Liver (tissue), 9 donors: Measurements from ENCODE around the gene AGO1. TPM values are rescaled to one million over a fixed set of nuclear protein-coding genes. Genes with fewer than 3 reads are reported as not detected.
"Not testable (repeated sequence)": the region's sequence is repeated elsewhere in the genome, so short reads cannot be mapped to it uniquely, and the experiment has no call there.

Source experiments
- DNase-seq: peaks from one replicate; pipeline ENCODE4 v3.0.0-alpha.2; 2017; ENCODE audit warnings: low spot score
- H3K27ac ChIP-seq, 2 donors: one replicate each; pipeline ENCODE4 v1.7.0; 2013; ENCODE audit warnings: inconsistent platforms in 2 of 2, low read length in 2 of 2, control low read depth in 1 of 2, low read depth in 1 of 2, mild to moderate bottlenecking in 1 of 2
- H3K27me3 ChIP-seq, 4 donors: one replicate each; pipeline versions ENCODE4 v1.6.1 to v1.7.0; 2013; ENCODE audit warnings: low read length in 3 of 4, inconsistent platforms in 1 of 4, mild to moderate bottlenecking in 1 of 4, moderate library complexity in 1 of 4; ENCODE audit not compliant: control insufficient read depth in 4 of 4, insufficient read depth in 4 of 4
- H3K36me3 ChIP-seq, 4 donors: one replicate each; pipeline versions ENCODE4 v1.6.1 to v1.7.0; 2013; ENCODE audit warnings: low read length in 3 of 4, mild to moderate bottlenecking in 3 of 4, low read depth in 1 of 4, moderate library complexity in 1 of 4; ENCODE audit not compliant: control insufficient read depth in 4 of 4, insufficient read depth in 3 of 4
- H3K4me1 ChIP-seq, 4 donors: one replicate each; pipeline versions ENCODE4 v1.6.1 to v1.7.0; 2013; ENCODE audit warnings: low read length in 3 of 4, mild to moderate bottlenecking in 3 of 4, moderate library complexity in 1 of 4; ENCODE audit not compliant: control insufficient read depth in 4 of 4, insufficient read depth in 4 of 4
- H3K4me3 ChIP-seq, 3 donors: one replicate each; pipeline versions ENCODE4 v1.6.1 to v1.7.0; 2013; ENCODE audit warnings: low read length in 3 of 3, control low read depth in 1 of 3, low read depth in 1 of 3, mild to moderate bottlenecking in 1 of 3
- H3K9ac ChIP-seq, 2 donors: one replicate each; pipeline ENCODE4 v1.7.0; 2013; ENCODE audit warnings: low read length in 2 of 2, mild to moderate bottlenecking in 2 of 2, moderate library complexity in 2 of 2, control low read depth in 1 of 2, low read depth in 1 of 2
- H3K9me3 ChIP-seq, 4 donors: one replicate each; pipeline versions ENCODE4 v1.6.1 to v1.7.0; 2013; ENCODE audit warnings: low read length in 3 of 4; ENCODE audit not compliant: control insufficient read depth in 4 of 4
- EGR1 ChIP-seq, 2 donors: IDR thresholded peaks; 2 replicates each; pipeline ENCODE4 v1.6.1; 2016 to 2018; ENCODE audit warnings: antibody characterized with exemption in 2 of 2, low read depth in 2 of 2
- HNF4G ChIP-seq: IDR thresholded peaks from 2 replicates; pipeline ENCODE4 v1.6.1; 2016; ENCODE audit warnings: antibody characterized with exemption
- NR2F2 ChIP-seq: IDR thresholded peaks from 2 replicates; pipeline ENCODE4 v1.6.1; 2016; ENCODE audit warnings: antibody characterized with exemption
- RAD21 ChIP-seq, 2 donors: IDR thresholded peaks; 2 replicates each; pipeline ENCODE4 v1.6.1; 2016; ENCODE audit warnings: antibody characterized with exemption in 2 of 2, mild to moderate bottlenecking in 2 of 2
- SP1 ChIP-seq: IDR thresholded peaks from 2 replicates; pipeline ENCODE4 v1.6.1; 2018; ENCODE audit warnings: antibody characterized with exemption, mild to moderate bottlenecking
- TAF1 ChIP-seq: conservative IDR thresholded peaks from 2 replicates; pipeline ENCODE4 v1.6.1; 2016; ENCODE audit warnings: antibody characterized with exemption, mild to moderate bottlenecking
- WGBS: extraction: QIAGEN DNeasy Blood & Tissue Kit; methylation state at CpG from one replicate; pipeline ENCODE4 v1.1.7; 2013; 5-methylcytosine and 5-hydroxymethylcytosine counted together
- polyA plus RNA-seq, 2 donors: library from polyadenylated mRNA; stranded (reverse) in 1 of 2; unstranded in 1 of 2; fragments of 200-250 nt in 1 of 2; fragments of >200 nt in 1 of 2; fragmentation: Nextera tagmentation in 1 of 2; extraction: Ambion mirVana in 1 of 2; gene quantifications; one replicate each; pipeline versions ENCODE4 v1.2.1 to v1.2.3, GENCODE V29; 2013 to 2015
- total RNA-seq, 2 donors: library from RNA; depleted of rRNA; stranded (reverse); fragments of >200 nt; gene quantifications; one replicate each; pipeline ENCODE4 v1.2.3, GENCODE V29; 2014
- TF ChIP-seq, protein P1 (sequence below): IDR thresholded peaks from 2 replicates; pipeline ENCODE4 v1.6.1; 2016; ENCODE audit warnings: antibody characterized with exemption
- TF ChIP-seq, protein P2 (sequence below): IDR thresholded peaks from 2 replicates; pipeline ENCODE4 v1.6.1; 2016; ENCODE audit warnings: antibody characterized with exemption
- TF ChIP-seq, protein P3 (sequence below): IDR thresholded peaks from 2 replicates; pipeline ENCODE4 v1.6.1; 2016; ENCODE audit warnings: antibody characterized with exemption, mild to moderate bottlenecking
- donor health status: healthy.
- donor health status: healthy.
- donor health status: healthy.
- donor health status: healthy.
- donor health status: healthy.

The AGO1 gene
- total and polyA plus RNA-seq, 4 donors = 1.5 to 11.3 (median 4.9) TPM

DNA sequence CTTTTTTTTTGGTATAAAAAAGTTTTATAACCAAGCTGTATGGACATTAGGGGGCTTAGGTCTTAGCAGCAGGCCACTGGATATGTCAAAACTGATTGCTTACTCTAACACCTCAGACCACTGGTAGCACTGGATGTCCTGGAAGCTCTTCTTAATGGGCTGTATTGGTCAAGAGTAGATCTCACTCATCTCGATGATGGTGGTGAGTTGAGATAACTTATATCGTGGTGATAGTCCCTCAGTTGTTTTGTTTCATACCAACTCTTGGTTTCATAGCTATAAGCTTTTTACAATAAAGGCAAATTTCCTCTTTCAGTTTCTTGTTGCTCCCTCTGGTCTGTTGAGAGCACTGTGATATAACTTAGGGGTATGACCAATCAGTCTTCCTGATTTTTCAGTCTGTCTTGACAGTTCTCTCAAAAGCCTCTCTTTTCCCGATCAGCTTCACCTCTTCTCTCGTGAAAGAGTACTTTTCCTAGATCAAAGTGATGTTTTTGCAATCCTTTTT lies 9.7 kb upstream of the AGO1 start:
- Histone ChIP-seq H3K36me3 (no peaks in the 10 kb centered on the region), H3K4me3 (no peak overlapping the region), H3K4me1 (no peaks in the 10 kb centered on the region), H3K9ac (no peak overlapping the region), H3K27me3 (no peaks in the 10 kb centered on the region), H3K27ac (no peak overlapping the region), H3K9me3 (no peaks in the 10 kb centered on the region)
- DNase-seq = no peak
- 77% methylated on average over 4 of the region's 4 CpGs for WGBS
- TF ChIP-seq SP1 = no peak
- no peak for TF ChIP-seq RAD21 (IDR thresholded peaks at IDR 0.05)
- TF ChIP-seq, protein P1, sequence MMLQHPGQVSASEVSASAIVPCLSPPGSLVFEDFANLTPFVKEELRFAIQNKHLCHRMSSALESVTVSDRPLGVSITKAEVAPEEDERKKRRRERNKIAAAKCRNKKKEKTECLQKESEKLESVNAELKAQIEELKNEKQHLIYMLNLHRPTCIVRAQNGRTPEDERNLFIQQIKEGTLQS = no peak
- TF ChIP-seq, protein P2, sequence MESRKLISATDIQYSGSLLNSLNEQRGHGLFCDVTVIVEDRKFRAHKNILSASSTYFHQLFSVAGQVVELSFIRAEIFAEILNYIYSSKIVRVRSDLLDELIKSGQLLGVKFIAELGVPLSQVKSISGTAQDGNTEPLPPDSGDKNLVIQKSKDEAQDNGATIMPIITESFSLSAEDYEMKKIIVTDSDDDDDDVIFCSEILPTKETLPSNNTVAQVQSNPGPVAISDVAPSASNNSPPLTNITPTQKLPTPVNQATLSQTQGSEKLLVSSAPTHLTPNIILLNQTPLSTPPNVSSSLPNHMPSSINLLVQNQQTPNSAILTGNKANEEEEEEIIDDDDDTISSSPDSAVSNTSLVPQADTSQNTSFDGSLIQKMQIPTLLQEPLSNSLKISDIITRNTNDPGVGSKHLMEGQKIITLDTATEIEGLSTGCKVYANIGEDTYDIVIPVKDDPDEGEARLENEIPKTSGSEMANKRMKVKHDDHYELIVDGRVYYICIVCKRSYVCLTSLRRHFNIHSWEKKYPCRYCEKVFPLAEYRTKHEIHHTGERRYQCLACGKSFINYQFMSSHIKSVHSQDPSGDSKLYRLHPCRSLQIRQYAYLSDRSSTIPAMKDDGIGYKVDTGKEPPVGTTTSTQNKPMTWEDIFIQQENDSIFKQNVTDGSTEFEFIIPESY = no peak

DNA sequence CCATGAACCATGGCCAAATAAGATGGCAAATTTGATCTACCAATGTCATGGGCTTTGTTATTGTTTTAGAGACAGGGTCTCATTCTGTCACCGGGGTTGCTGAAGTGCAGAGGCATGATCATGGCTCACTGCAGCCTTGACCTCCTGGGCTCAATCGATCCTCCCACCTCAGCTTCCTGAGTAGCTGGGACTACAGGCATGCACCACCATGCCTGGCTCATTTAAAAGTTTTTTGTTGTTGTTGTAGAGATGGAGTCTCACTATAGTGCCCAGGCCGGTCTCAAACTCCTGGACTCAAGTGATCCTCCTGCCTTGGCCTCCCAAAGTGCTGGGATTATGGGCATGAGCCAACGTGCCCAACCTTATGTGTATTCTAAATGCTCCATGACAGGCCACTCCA lies 8.9 kb upstream of the AGO1 start:
- H3K27me3 ChIP-seq, H3K4me1 ChIP-seq, H3K9ac ChIP-seq, H3K4me3 ChIP-seq, DNase-seq, H3K27ac ChIP-seq, H3K9me3 ChIP-seq, H3K36me3 ChIP-seq: not testable (repeated sequence)
- 77% methylated on average over 4 of the region's 4 CpGs for WGBS

DNA sequence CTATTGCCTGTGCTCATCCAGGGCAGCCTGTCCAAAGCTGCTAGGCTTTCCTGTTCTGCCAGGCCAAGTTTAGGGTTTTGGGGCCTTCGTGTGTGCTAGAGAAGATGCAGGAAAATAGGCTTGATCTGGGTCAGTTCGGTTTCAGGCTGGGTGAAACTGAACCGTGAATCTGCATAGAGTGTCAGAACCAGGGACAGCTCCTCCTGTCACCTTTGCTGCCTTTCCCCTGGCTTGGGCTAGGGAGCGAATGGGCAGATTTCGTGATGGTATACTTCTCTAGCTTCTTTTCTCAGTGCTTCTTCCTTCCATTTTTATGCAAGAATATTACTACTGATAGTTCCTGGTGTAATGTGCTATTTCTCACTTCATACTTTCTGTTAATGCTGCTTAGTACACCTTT lies 6.0 kb upstream of the AGO1 start:
- Histone ChIP-seq H3K4me1 (no peaks in the 10 kb centered on the region), H3K9me3 (no peaks in the 10 kb centered on the region), H3K4me3 (no peak overlapping the region), H3K9ac (no peak overlapping the region), H3K27ac (no peak overlapping the region), H3K27me3 (no peaks in the 10 kb centered on the region), H3K36me3 (no peaks in the 10 kb centered on the region)
- 57% methylated on average over 5 of the region's 5 CpGs for WGBS
- DNase-seq = no peak
- TF ChIP-seq EGR1 (IDR thresholded peaks at IDR 0.05; ENCODE audit: low read depth in 2 of 2) = no peak
- no peak for TF ChIP-seq NR2F2
- TF ChIP-seq, protein P3, sequence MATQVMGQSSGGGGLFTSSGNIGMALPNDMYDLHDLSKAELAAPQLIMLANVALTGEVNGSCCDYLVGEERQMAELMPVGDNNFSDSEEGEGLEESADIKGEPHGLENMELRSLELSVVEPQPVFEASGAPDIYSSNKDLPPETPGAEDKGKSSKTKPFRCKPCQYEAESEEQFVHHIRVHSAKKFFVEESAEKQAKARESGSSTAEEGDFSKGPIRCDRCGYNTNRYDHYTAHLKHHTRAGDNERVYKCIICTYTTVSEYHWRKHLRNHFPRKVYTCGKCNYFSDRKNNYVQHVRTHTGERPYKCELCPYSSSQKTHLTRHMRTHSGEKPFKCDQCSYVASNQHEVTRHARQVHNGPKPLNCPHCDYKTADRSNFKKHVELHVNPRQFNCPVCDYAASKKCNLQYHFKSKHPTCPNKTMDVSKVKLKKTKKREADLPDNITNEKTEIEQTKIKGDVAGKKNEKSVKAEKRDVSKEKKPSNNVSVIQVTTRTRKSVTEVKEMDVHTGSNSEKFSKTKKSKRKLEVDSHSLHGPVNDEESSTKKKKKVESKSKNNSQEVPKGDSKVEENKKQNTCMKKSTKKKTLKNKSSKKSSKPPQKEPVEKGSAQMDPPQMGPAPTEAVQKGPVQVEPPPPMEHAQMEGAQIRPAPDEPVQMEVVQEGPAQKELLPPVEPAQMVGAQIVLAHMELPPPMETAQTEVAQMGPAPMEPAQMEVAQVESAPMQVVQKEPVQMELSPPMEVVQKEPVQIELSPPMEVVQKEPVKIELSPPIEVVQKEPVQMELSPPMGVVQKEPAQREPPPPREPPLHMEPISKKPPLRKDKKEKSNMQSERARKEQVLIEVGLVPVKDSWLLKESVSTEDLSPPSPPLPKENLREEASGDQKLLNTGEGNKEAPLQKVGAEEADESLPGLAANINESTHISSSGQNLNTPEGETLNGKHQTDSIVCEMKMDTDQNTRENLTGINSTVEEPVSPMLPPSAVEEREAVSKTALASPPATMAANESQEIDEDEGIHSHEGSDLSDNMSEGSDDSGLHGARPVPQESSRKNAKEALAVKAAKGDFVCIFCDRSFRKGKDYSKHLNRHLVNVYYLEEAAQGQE = peak; percentile 96
- no peak for TF ChIP-seq TAF1
- no peak for TF ChIP-seq HNF4G
- TF ChIP-seq, protein P1 = no peak
